Measurements from ENCODE around the gene SLC5A11. TPM values are rescaled to one million over a fixed set of nuclear protein-coding genes. Genes with fewer than 3 reads are reported as not detected.

The SLC5A11 gene
- total RNA-seq, 1 experiment from 2014 or later: 0.47 TPM

- Histone ChIP-seq H3K36me3 (ENCODE audit: control insufficient read depth in 1 of 2, insufficient read depth in 2 of 2, low read length in 2 of 2) (no peaks in the 10 kb centered on the region), H4K20me1 (ENCODE audit: insufficient read depth) (no peaks in the 10 kb centered on the region; the same call in 1 of the 2 replicates), H3K9me2 (ENCODE audit: insufficient read depth) (no peaks in the 10 kb centered on the region), H3K4me2 (ENCODE audit: low read length) (no peak overlapping the region), H2AFZ (ENCODE audit: low read depth, low read length, poor library complexity, severe bottlenecking) (no peak overlapping the region), H3K79me2 (ENCODE audit: insufficient read depth, low read length) (no peaks in the 10 kb centered on the region), H3K9ac (ENCODE audit: low read length) (no peak overlapping the region), H3K27me3 (ENCODE audit: insufficient read depth, low read length) (no peaks in the 10 kb centered on the region), H3K4me3 (replicated peaks in 1 of 2; ENCODE audit: low read depth in 1 of 2, low read length in 2 of 2) (no peak overlapping the region), H3K9me3 (ENCODE audit: control insufficient read depth in 1 of 2, insufficient read depth in 1 of 2, low read depth in 1 of 2, low read length in 2 of 2) (no peaks in the 10 kb centered on the region), H3K4me1 (ENCODE audit: control insufficient read depth in 1 of 2, insufficient read depth in 2 of 2, low read length in 2 of 2) (no peaks in the 10 kb centered on the region), H3K27ac (ENCODE audit: low read depth, low read length) (no peak overlapping the region)
- intact Hi-C loops (cut with micrococcal nuclease): no loop called here
- no TSS peak for BruUV-seq (replicated peaks)
- TF ChIP-seq FOSL1 (IDR thresholded peaks at IDR 0.05; ENCODE audit: low read depth) (no peak), REST (IDR thresholded peaks at IDR 0.05; ENCODE audit: low read depth) (no peak), ZBTB33 (IDR thresholded peaks at IDR 0.05; ENCODE audit: extremely low read depth, insufficient replicate concordance, low read length) (no peak), SP1 (IDR thresholded peaks at IDR 0.05; ENCODE audit: low read depth) (no peak)
- TF ChIP-seq, protein P1, sequence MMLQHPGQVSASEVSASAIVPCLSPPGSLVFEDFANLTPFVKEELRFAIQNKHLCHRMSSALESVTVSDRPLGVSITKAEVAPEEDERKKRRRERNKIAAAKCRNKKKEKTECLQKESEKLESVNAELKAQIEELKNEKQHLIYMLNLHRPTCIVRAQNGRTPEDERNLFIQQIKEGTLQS (IDR thresholded peaks at IDR 0.05): no peak
- TF ChIP-seq, protein P2, sequence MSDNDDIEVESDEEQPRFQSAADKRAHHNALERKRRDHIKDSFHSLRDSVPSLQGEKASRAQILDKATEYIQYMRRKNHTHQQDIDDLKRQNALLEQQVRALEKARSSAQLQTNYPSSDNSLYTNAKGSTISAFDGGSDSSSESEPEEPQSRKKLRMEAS (IDR thresholded peaks at IDR 0.05): no peak
- DNase-seq (ENCODE audit: low read depth, low spot score) (no peak), ATAC-seq (no peak)
- ChIA-PET RAD21 (ENCODE audit: low non-redundant PET in 1 of 2, low total read pairs in 2 of 2, uncharacterized antibody in 2 of 2, unreplicated experiment in 2 of 2) (no interaction called here), CTCF (no interaction called here), POLR2A (no interaction called here)
Observed at GRCh38 chr16:24861461-24861860, 15.7 kb downstream of the SLC5A11 start.

Measured in HCT116 (cell line).